Neural cell (in vitro differentiated cells): ENCODE results near the gene ADORA1. TPM values are rescaled to one million over a fixed set of nuclear protein-coding genes. Genes with fewer than 3 reads are reported as not detected.

Experiments used
- H2AFZ ChIP-seq: fragments of 200-600, 300-800 bp; sonication (generic), shearing (Covaris generic); 2 replicates; pipeline ENCODE4 v1.6.0; 2014; ENCODE audit warnings: low read depth, mild to moderate bottlenecking, antibody characterized with exemption, low read length, moderate library complexity
- H3F3A ChIP-seq: fragments of 200-600 bp; shearing (Covaris generic); 2 replicates; pipeline ENCODE4 v1.6.1; 2016; ENCODE audit warnings: mild to moderate bottlenecking, moderate library complexity, mixed read lengths, antibody characterized with exemption, low read length; ENCODE audit not compliant: insufficient read depth, poor library complexity, severe bottlenecking
- H3K27ac ChIP-seq: fragments of 200-600, 300-800 bp; sonication (generic), shearing (Covaris generic); 2 replicates; pipeline ENCODE4 v1.5.1; 2014; ENCODE audit warnings: mild to moderate bottlenecking, low read length, moderate library complexity
- H3K27me3 ChIP-seq: fragments of 300-800, 200-600 bp; sonication (generic), shearing (Covaris generic); 2 replicates; pipeline ENCODE4 v1.6.0; 2014; ENCODE audit warnings: mild to moderate bottlenecking, low read depth, low read length, moderate library complexity; ENCODE audit not compliant: insufficient read depth
- H3K36me3 ChIP-seq: fragments of 300-800, 200-600 bp; sonication (generic), shearing (Covaris generic); 2 replicates; pipeline ENCODE4 v1.5.1; 2014; ENCODE audit warnings: mild to moderate bottlenecking, antibody characterized with exemption, low read length, moderate library complexity; ENCODE audit not compliant: insufficient read depth
- H3K4me2 ChIP-seq: fragments of 300-800, 200-600 bp; sonication (generic), shearing (Covaris generic); 2 replicates; pipeline ENCODE4 v1.6.0; 2014; ENCODE audit warnings: mild to moderate bottlenecking, low read length
- H3K4me3 ChIP-seq: fragments of 300-800, 200-600 bp; sonication (generic), shearing (Covaris generic); 2 replicates; pipeline ENCODE4 v1.5.1; 2014; ENCODE audit warnings: mild to moderate bottlenecking, low read length, moderate library complexity
- H3K79me2 ChIP-seq: fragments of 200-600 bp; shearing (Covaris generic); replicated peaks from 2 replicates; pipeline ENCODE4 v1.6.0; 2014; ENCODE audit warnings: mild to moderate bottlenecking, low read length, moderate library complexity; ENCODE audit not compliant: insufficient read depth
- H3K9ac ChIP-seq: fragments of 300-800, 200-600 bp; sonication (generic), shearing (Covaris generic); 2 replicates; pipeline ENCODE4 v1.6.1; 2016; ENCODE audit warnings: mild to moderate bottlenecking, low read length, mixed read lengths
- H3K9me2 ChIP-seq: fragments of 200-600 bp; shearing (Covaris generic); 2 replicates; pipeline ENCODE4 v1.6.1; 2016; ENCODE audit warnings: mild to moderate bottlenecking, low read length, mixed read lengths; ENCODE audit not compliant: insufficient read depth
- H3K9me3 ChIP-seq: fragments of 200-600, 300-800 bp; sonication (generic), shearing (Covaris generic); 2 replicates; pipeline ENCODE4 v1.6.1; 2016; ENCODE audit warnings: mild to moderate bottlenecking, mixed run types, low read length, moderate library complexity, mixed read lengths
- H4K20me1 ChIP-seq: fragments of 200-600 bp; shearing (Covaris generic); 2 replicates; pipeline ENCODE4 v1.6.1; 2016; ENCODE audit warnings: mild to moderate bottlenecking, mixed run types; ENCODE audit not compliant: insufficient read depth
- CTCF ChIP-seq: fragments of 450-650 bp; IDR thresholded peaks from 2 replicates; pipeline ENCODE4 v1.5.1; 2014; ENCODE audit warnings: antibody characterized with exemption, mild to moderate bottlenecking, moderate library complexity; ENCODE audit not compliant: poor library complexity, severe bottlenecking
- EP300 ChIP-seq: fragments of 450-650 bp; conservative IDR thresholded peaks from 2 replicates; pipeline ENCODE4 v1.6.1; 2014; ENCODE audit warnings: antibody characterized with exemption, mild to moderate bottlenecking, moderate library complexity; ENCODE audit not compliant: poor library complexity, severe bottlenecking
- EZH2 ChIP-seq: fragments of 200-600, 300-800 bp; shearing (Covaris generic), sonication (generic); IDR thresholded peaks from 2 replicates; pipeline ENCODE4 v1.6.1; 2014; ENCODE audit warnings: antibody characterized with exemption, low read length, borderline replicate concordance, mild to moderate bottlenecking; ENCODE audit not compliant: insufficient read depth, poor library complexity, severe bottlenecking
- MXI1 ChIP-seq: fragments of 450-650 bp; conservative IDR thresholded peaks from 2 replicates; pipeline ENCODE4 v1.6.1; 2014; ENCODE audit warnings: antibody characterized with exemption, mild to moderate bottlenecking; ENCODE audit not compliant: poor library complexity, severe bottlenecking
- POLR2AphosphoS5 ChIP-seq: IDR thresholded peaks from 2 replicates; pipeline ENCODE4 v1.6.1; 2012
- RAD21 ChIP-seq: fragments of 450-650 bp; conservative IDR thresholded peaks from 2 replicates; pipeline ENCODE4 v1.6.1; 2014; ENCODE audit warnings: antibody characterized with exemption, mild to moderate bottlenecking, moderate library complexity
- SMC3 ChIP-seq: fragments of 450-650 bp; conservative IDR thresholded peaks from 2 replicates; pipeline ENCODE4 v1.6.1; 2014; ENCODE audit warnings: antibody characterized with exemption, mild to moderate bottlenecking, moderate library complexity; ENCODE audit not compliant: poor library complexity
- TAF1 ChIP-seq: IDR thresholded peaks from 2 replicates; pipeline ENCODE4 v1.6.1; 2012; ENCODE audit warnings: low read depth
- polyA plus RNA-seq: library from polyadenylated mRNA; depleted of rRNA; stranded (reverse); fragments of >200 nt; gene quantifications from 2 replicates; pipeline ENCODE4 v1.2.3, GENCODE V29; 2014

The ADORA1 gene
- polyA plus RNA-seq, 1 donor from 2014 or later = 7.2 TPM

- no peaks in the 10 kb centered on the region for H3K9me3 ChIP-seq
- no peak overlapping the region for H3K4me2 ChIP-seq
- TF ChIP-seq RAD21 = no peak
- TF ChIP-seq EP300 = no peak
- no peaks in the 10 kb centered on the region for H3K36me3 ChIP-seq
- no peak overlapping the region for H3K4me3 ChIP-seq
- H3K27ac ChIP-seq = no peak overlapping the region
- H3K9me2 ChIP-seq = no peaks in the 10 kb centered on the region
- H3F3A ChIP-seq = no peaks in the 10 kb centered on the region
- no peaks in the 10 kb centered on the region for H3K79me2 ChIP-seq
- H4K20me1 ChIP-seq = no peaks in the 10 kb centered on the region
- H3K9ac ChIP-seq = no peak overlapping the region
- H2AFZ ChIP-seq = no peak overlapping the region
- no peaks in the 10 kb centered on the region for H3K27me3 ChIP-seq
These were observed 9.0 kb downstream of the ADORA1 start for GRCh38 chr1:203136409-203137042.

DNA sequence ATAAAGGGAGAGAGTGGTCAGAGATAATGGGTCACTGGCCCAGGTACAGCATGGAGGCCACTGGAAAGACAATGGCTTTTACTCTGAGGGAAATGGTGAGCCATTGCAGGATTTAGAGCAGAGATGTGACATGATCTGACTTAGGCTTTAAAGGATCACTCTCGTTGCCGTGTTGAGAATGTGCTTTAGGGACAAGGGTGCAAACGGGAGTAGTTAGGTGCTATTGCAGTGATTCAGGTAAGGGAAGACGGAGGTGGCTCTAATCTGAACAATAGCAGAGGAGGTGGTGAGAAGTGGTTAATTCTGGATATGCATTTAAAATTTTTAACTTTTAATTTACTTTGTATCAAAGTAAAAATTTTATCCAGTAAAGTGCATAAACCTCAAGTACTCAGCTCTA, 9.8 kb downstream of the ADORA1 start:
- H3K79me2 ChIP-seq = no peaks in the 10 kb centered on the region
- no peak overlapping the region for H3K27ac ChIP-seq
- no peak overlapping the region for H3K4me2 ChIP-seq
- no peak overlapping the region for H3K9ac ChIP-seq
- H4K20me1 ChIP-seq = no peaks in the 10 kb centered on the region
- H2AFZ ChIP-seq = no peak overlapping the region
- no peaks in the 10 kb centered on the region for H3K27me3 ChIP-seq
- H3K4me3 ChIP-seq = no peak overlapping the region
- H3F3A ChIP-seq = no peaks in the 10 kb centered on the region
- TF ChIP-seq TAF1 (no peak), MXI1 (no peak), RAD21 (no peak), CTCF (no peak), EP300 (no peak), EZH2 (no peak)
- H3K9me3 ChIP-seq = no peaks in the 10 kb centered on the region
- H3K9me2 ChIP-seq = no peaks in the 10 kb centered on the region
- no peaks in the 10 kb centered on the region for H3K36me3 ChIP-seq

- H2AFZ ChIP-seq = no peak overlapping the region
- H3K36me3 ChIP-seq = no peaks in the 10 kb centered on the region
- H3K4me3 ChIP-seq = no peak overlapping the region
- no peaks in the 10 kb centered on the region for H3F3A ChIP-seq
- no peaks in the 10 kb centered on the region for H3K27me3 ChIP-seq
- H3K4me2 ChIP-seq = no peak overlapping the region
- no peaks in the 10 kb centered on the region for H3K9me3 ChIP-seq
- no peaks in the 10 kb centered on the region for H3K79me2 ChIP-seq
- no peak for TF ChIP-seq EP300
- no peak for TF ChIP-seq SMC3
- TF ChIP-seq POLR2AphosphoS5 = no peak
- no peak overlapping the region for H3K27ac ChIP-seq
- H3K9ac ChIP-seq = no peak overlapping the region
- H4K20me1 ChIP-seq = no peaks in the 10 kb centered on the region
- no peaks in the 10 kb centered on the region for H3K9me2 ChIP-seq
These were observed 10.5 kb downstream of the ADORA1 start for GRCh38 chr1:203138066-203138465.
